GM10248 (cell line): ENCODE measurements around the gene RAPGEF3.

ENCODE experiments used
- CTCF ChIA-PET: fragments of 300-600 bp; sonication (Branson Sonifier 250); formaldehyde crosslinking; extraction: SDS; loops from one replicate; lab custom pipeline; 2021; ENCODE audit warnings: antibody characterized with exemption; lab: Yijun Ruan, JAX
- POLR2A ChIA-PET: fragments of 350-650 bp; sonication (Branson Sonifier 250); formaldehyde crosslinking; extraction: SDS; loops from one replicate; lab custom pipeline; 2020; ENCODE audit warnings: antibody characterized with exemption; lab: Yijun Ruan, JAX
- DNase-seq: peaks from one replicate; pipeline ENCODE4 v3.0.0; 2012; ENCODE audit errors: extremely low spot score
- CTCF ChIP-seq: IDR thresholded peaks from 2 replicates; pipeline ENCODE4 v1.5.1; 2012; ENCODE audit warnings: mild to moderate bottlenecking, low read depth; ENCODE audit errors: extremely low read depth, missing control alignments, control extremely low read depth

Gene RAPGEF3

GRCh38 chr12:47707355-47707754 lies 51.3 kb downstream of the RAPGEF3 start:
- CTCF ChIA-PET: interaction anchor here (1.4 to 46.2 kb wide), 5 partner anchors 9 to 75 kb away, joined by 3 to 1524 read pairs (median 9); partner anchors contain the start of gene SLC48A1
- no peak for DNase-seq
- TF ChIP-seq CTCF: no peak
- POLR2A ChIA-PET: interaction anchor here (0.8 kb wide), 1 partner anchor 26 kb away, joined by 3 read pairs; no protein-coding TSS in a partner anchor

GRCh38 chr12:47705566-47706425 lies 52.9 kb downstream of the RAPGEF3 start, which contains the start of gene RPAP3:
Gene RPAP3, minus strand, starts transcription at chr12:47706030. Its CDS starts 3,190 bp downstream, at chr12:47702840.
- TF ChIP-seq CTCF: peak; percentile 57
- POLR2A ChIA-PET: interaction anchor here (0.5 to 0.8 kb wide), 2 partner anchors 25 to 241 kb away, joined by 3 read pairs; no protein-coding TSS in a partner anchor
- CTCF ChIA-PET: interaction anchor here (0.6 to 46.2 kb wide), 11 partner anchors 10 to 133 kb away, joined by 3 to 1524 read pairs (median 4); partner anchors contain the start of gene SLC48A1
- DNase-seq: peak; percentile 93

- ChIA-PET POLR2A (no interaction called here), CTCF (interaction anchor here (0.8 to 46.2 kb wide), 6 partner anchors 11 to 133 kb away, joined by 3 to 1524 read pairs (median 6); partner anchors contain the start of gene SLC48A1)
- TF ChIP-seq CTCF: no peak
- no peak for DNase-seq
Measured at GRCh38 chr12:47705229-47705565, 53.5 kb downstream of the RAPGEF3 start.

- TF ChIP-seq CTCF: no peak
- DNase-seq: no peak
- ChIA-PET POLR2A (no interaction called here), CTCF (interaction anchor here (0.8 to 46.2 kb wide), 6 partner anchors 10 to 134 kb away, joined by 3 to 1524 read pairs (median 4); partner anchors contain the start of gene SLC48A1)
Measured at GRCh38 chr12:47704719-47705118, 54.0 kb downstream of the RAPGEF3 start.

- no peak for DNase-seq
- no peak for TF ChIP-seq CTCF
- ChIA-PET POLR2A (no interaction called here), CTCF (no interaction called here)
Measured at GRCh38 chr12:47700263-47700662, 58.4 kb downstream of the RAPGEF3 start.

GRCh38 chr12:47698631-47699030 lies 60.0 kb downstream of the RAPGEF3 start:
- POLR2A ChIA-PET: interaction anchor here (0.5 kb wide), 1 partner anchor 1194 kb away, joined by 3 read pairs; no protein-coding TSS in a partner anchor
- DNase-seq: no peak
- CTCF ChIA-PET: interaction anchor here (1.1 to 2.1 kb wide), 7 partner anchors 9 to 201 kb away, joined by 3 to 7 read pairs (median 4); no protein-coding TSS in a partner anchor
- no peak for TF ChIP-seq CTCF
